Activated naive CD4-positive, alpha-beta T cell treated with anti-CD3 and anti-CD28 coated beads for 36 hours (primary cell): ENCODE data around the gene DAAM2. TPM values are rescaled to one million over a fixed set of nuclear protein-coding genes. Genes with fewer than 3 reads are reported as not detected.

Experiments
- CTCF ChIA-PET: fragments of 350-600 bp; sonication (Branson Sonifier 250); formaldehyde crosslinking; loops from one replicate; lab custom pipeline; 2021; ENCODE audit warnings: antibody characterized with exemption; lab: Charles Lee
- DNase-seq: peaks from one replicate; pipeline ENCODE4 v3.0.0-alpha.2; 2020
- H3K27ac Mint-ChIP-seq: one replicate; pipeline ENCODE4 v1.8.0; 2021; ENCODE audit warnings: mild to moderate bottlenecking, mixed read lengths
- H3K27me3 Mint-ChIP-seq: one replicate; pipeline ENCODE4 v1.8.0; 2021; ENCODE audit warnings: low read depth, mixed read lengths
- H3K36me3 Mint-ChIP-seq: one replicate; pipeline ENCODE4 v1.8.0; 2021; ENCODE audit warnings: low read depth, mixed read lengths
- H3K4me1 Mint-ChIP-seq: one replicate; pipeline ENCODE4 v1.8.0; 2021; ENCODE audit warnings: low read depth, mixed read lengths
- H3K4me3 Mint-ChIP-seq: one replicate; pipeline ENCODE4 v1.8.0; 2021; ENCODE audit warnings: mild to moderate bottlenecking, moderate library complexity, mixed read lengths
- H3K9me3 Mint-ChIP-seq: one replicate; pipeline ENCODE4 v1.8.0; 2021; ENCODE audit warnings: mixed read lengths
- intact Hi-C: fragments of 100-400 bp; cut with micrococcal nuclease; formaldehyde crosslinking; loops from one replicate; pipeline ENCODE4 v1.15.1; 2023
- total RNA-seq, 2 experiments: library from RNA; stranded (reverse); gene quantifications; one replicate each; pipeline ENCODE4 v1.2.3, GENCODE V29; 2021

Gene DAAM2
- total RNA-seq, 2 experiments from 2014 or later = not detected

DNA sequence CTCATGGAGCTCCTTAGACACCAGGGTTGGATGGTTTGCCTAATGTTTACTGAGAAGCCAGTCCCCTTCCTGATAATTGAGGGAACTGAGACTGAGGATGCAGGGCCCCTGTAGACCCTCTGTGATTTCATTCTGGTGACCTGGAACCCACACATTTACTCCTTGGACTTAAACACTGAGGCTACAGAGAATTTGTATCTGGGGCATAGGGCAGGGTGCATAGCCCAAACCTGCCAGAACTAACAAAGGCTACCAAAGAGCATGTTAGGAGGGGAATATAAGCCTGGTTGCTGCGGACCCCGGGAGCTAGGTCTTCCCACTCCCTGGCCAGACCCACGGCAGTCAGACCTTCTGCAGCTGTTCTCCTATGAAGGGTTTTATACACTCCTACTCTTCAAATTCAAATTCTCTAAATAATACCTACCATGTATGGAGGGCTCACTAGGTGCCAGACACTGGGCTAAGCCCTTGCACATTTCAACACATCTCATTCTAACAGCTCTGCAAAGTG is 19.7 kb downstream of the DAAM2 start:
- no peaks in the 10 kb centered on the region for H3K9me3 Mint-ChIP-seq
- intact Hi-C loops = no loop called here
- DNase-seq = no peak
- H3K4me1 Mint-ChIP-seq = no peaks in the 10 kb centered on the region
- H3K4me3 Mint-ChIP-seq = no peak overlapping the region
- H3K36me3 Mint-ChIP-seq = no peaks in the 10 kb centered on the region
- H3K27me3 Mint-ChIP-seq = peaks cover 4% of the 10 kb centered on the region
- H3K27ac Mint-ChIP-seq = no peak overlapping the region
- CTCF ChIA-PET = no interaction called here

- CTCF ChIA-PET = no interaction called here
Observed at GRCh38 chr6:39812496-39812852, 20.3 kb downstream of the DAAM2 start.

DNA sequence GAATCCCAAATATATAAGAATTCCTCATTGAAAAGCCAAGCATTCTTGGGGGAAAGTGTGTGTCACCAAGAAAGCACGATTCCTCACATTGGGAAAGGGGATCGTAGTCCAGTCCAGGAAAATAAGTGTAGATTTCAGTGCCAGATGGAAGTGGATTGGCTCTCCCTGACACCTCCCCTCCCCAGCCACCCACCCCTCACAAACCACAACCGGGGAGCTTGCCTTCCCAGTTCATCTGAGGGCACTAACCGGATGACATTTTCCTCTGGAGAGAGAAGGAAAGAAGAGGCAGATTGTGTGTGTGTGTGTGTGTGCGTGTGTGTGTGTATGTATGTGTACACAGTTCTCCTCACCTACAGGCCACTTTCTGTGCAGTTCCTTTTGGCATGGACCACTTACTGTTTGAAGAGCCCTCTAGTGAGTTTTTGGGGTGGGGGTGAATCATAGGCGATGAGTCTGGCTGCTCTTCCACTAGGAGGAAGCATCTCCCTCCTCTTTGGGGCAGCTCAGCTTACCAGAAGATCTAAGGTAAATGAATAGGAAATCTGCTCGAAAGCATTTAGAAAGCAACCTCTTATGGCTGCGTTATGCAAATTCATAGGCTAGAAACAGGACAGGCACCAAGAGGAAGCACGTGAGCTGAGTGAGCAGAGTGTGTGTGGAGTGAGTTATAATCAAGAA is 20.8 kb downstream of the DAAM2 start:
- no peak for DNase-seq
- Mint-ChIP-seq H3K27me3 (peaks cover 4% of the 10 kb centered on the region), H3K9me3 (no peaks in the 10 kb centered on the region), H3K4me3 (no peak overlapping the region), H3K4me1 (no peaks in the 10 kb centered on the region), H3K36me3 (no peaks in the 10 kb centered on the region), H3K27ac (no peak overlapping the region)
- intact Hi-C loops = no loop called here
- CTCF ChIA-PET = no interaction called here

More at GRCh38 chr6:39812496-39812852, 20.3 kb downstream of the DAAM2 start:
- H3K4me3 Mint-ChIP-seq = no peak overlapping the region
- no peaks in the 10 kb centered on the region for H3K9me3 Mint-ChIP-seq
- H3K27me3 Mint-ChIP-seq = peaks cover 4% of the 10 kb centered on the region
- no peak for DNase-seq
- H3K36me3 Mint-ChIP-seq = no peaks in the 10 kb centered on the region
- H3K27ac Mint-ChIP-seq = no peak overlapping the region
- intact Hi-C loops = no loop called here
- H3K4me1 Mint-ChIP-seq = no peaks in the 10 kb centered on the region

GRCh38 chr6:39814236-39814635 is 22.1 kb downstream of the DAAM2 start:
- CTCF ChIA-PET = interaction anchor here (1.2 kb wide), 1 partner anchor 467 kb away, joined by 3 read pairs; no protein-coding TSS in a partner anchor
- Mint-ChIP-seq H3K9me3 (no peaks in the 10 kb centered on the region), H3K27ac (no peak overlapping the region), H3K4me3 (no peak overlapping the region), H3K36me3 (no peaks in the 10 kb centered on the region), H3K27me3 (peaks cover 4% of the 10 kb centered on the region), H3K4me1 (no peaks in the 10 kb centered on the region)
- DNase-seq = no peak
- intact Hi-C loops = no loop called here

DNA sequence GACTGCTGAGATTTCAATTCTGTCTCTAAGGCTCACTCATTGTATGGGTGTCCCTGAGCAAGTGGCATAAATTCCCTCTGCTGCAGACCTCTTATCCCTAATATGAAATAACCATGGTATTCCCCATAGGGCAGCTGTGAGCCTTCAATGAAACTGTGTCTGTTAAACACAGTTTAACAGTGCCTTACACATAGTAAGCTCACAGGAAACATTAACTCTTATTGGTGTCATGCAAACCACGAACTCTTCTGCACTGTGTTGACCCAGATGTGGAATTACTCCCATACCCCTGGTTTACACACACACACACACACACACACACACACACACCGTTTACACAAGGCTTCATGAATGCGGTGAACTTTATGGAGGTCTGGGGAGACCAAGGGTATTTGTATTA is 23.2 kb downstream of the DAAM2 start:
- intact Hi-C loops = no loop called here
- Mint-ChIP-seq H3K4me3 (no peak overlapping the region), H3K36me3 (no peaks in the 10 kb centered on the region), H3K4me1 (no peaks in the 10 kb centered on the region), H3K27ac (no peak overlapping the region), H3K27me3 (peaks cover 4% of the 10 kb centered on the region), H3K9me3 (no peaks in the 10 kb centered on the region)
- CTCF ChIA-PET = interaction anchor here (1.3 kb wide), 1 partner anchor 50 kb away, joined by 3 read pairs; no protein-coding TSS in a partner anchor
- no peak for DNase-seq

GRCh38 chr6:39816747-39817146 is 24.6 kb downstream of the DAAM2 start:
- CTCF ChIA-PET = no interaction called here
- intact Hi-C loops = no loop called here
- H3K4me1 Mint-ChIP-seq = no peaks in the 10 kb centered on the region
- H3K9me3 Mint-ChIP-seq = no peaks in the 10 kb centered on the region
- no peak for DNase-seq
- H3K4me3 Mint-ChIP-seq = no peak overlapping the region
- H3K27ac Mint-ChIP-seq = no peak overlapping the region
- H3K27me3 Mint-ChIP-seq = peaks cover 4% of the 10 kb centered on the region
- no peaks in the 10 kb centered on the region for H3K36me3 Mint-ChIP-seq

- Mint-ChIP-seq H3K36me3 (no peaks in the 10 kb centered on the region), H3K4me1 (no peaks in the 10 kb centered on the region), H3K9me3 (no peaks in the 10 kb centered on the region), H3K27me3 (peaks cover 3% of the 10 kb centered on the region), H3K27ac (no peak overlapping the region), H3K4me3 (no peak overlapping the region)
- no peak for DNase-seq
- CTCF ChIA-PET = no interaction called here
- intact Hi-C loops = no loop called here
Observed at GRCh38 chr6:39818695-39819094, 26.5 kb downstream of the DAAM2 start.

GRCh38 chr6:39819228-39819627 is 27.1 kb downstream of the DAAM2 start:
- H3K9me3 Mint-ChIP-seq = no peaks in the 10 kb centered on the region
- H3K4me1 Mint-ChIP-seq = no peaks in the 10 kb centered on the region
- intact Hi-C loops = no loop called here
- no peaks in the 10 kb centered on the region for H3K36me3 Mint-ChIP-seq
- H3K27ac Mint-ChIP-seq = no peak overlapping the region
- no peak for DNase-seq
- CTCF ChIA-PET = no interaction called here
- H3K4me3 Mint-ChIP-seq = no peak overlapping the region
- peaks cover 2% of the 10 kb centered on the region for H3K27me3 Mint-ChIP-seq

- DNase-seq = no peak
- peaks cover 2% of the 10 kb centered on the region for H3K27me3 Mint-ChIP-seq
Observed at GRCh38 chr6:39819676-39820075, 27.5 kb downstream of the DAAM2 start.

DNA sequence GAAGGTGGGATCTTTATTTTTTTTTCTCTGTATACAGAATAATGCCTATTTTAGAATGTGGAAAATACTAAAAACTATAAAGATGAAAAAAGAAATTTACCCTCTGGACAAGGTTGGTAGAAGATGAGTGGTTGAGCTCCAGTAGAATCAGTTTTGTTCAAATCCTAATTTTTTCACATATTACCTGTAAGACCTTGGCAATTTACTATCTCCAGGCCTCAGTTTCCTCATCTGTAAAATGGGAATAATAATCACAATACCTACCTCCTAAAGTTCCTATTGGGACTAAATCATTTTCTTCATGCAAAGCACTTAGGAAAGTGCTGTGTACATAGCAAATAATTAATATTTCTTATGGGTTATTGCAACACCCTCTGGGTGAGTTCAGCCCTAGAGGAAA is 28.4 kb downstream of the DAAM2 start:
- DNase-seq = no peak
- H3K4me1 Mint-ChIP-seq = no peaks in the 10 kb centered on the region
- H3K27ac Mint-ChIP-seq = no peak overlapping the region
- no peaks in the 10 kb centered on the region for H3K27me3 Mint-ChIP-seq
- no peaks in the 10 kb centered on the region for H3K36me3 Mint-ChIP-seq
- H3K4me3 Mint-ChIP-seq = no peak overlapping the region
- CTCF ChIA-PET = no interaction called here
- H3K9me3 Mint-ChIP-seq = no peaks in the 10 kb centered on the region
- intact Hi-C loops = no loop called here

More at GRCh38 chr6:39819676-39820075, 27.5 kb downstream of the DAAM2 start:
- Mint-ChIP-seq H3K36me3 (no peaks in the 10 kb centered on the region), H3K27ac (no peak overlapping the region), H3K4me1 (no peaks in the 10 kb centered on the region), H3K9me3 (no peaks in the 10 kb centered on the region), H3K4me3 (no peak overlapping the region)
- intact Hi-C loops = no loop called here
- CTCF ChIA-PET = no interaction called here

- Mint-ChIP-seq H3K9me3 (no peaks in the 10 kb centered on the region), H3K27ac (no peak overlapping the region), H3K36me3 (no peaks in the 10 kb centered on the region), H3K4me3 (no peak overlapping the region), H3K4me1 (no peaks in the 10 kb centered on the region), H3K27me3 (no peaks in the 10 kb centered on the region)
- no peak for DNase-seq
- CTCF ChIA-PET = no interaction called here
- intact Hi-C loops = no loop called here
Observed at GRCh38 chr6:39821046-39821740, 29.0 kb downstream of the DAAM2 start.

- Mint-ChIP-seq H3K36me3 (no peaks in the 10 kb centered on the region), H3K4me3 (no peak overlapping the region), H3K4me1 (no peaks in the 10 kb centered on the region), H3K27ac (no peak overlapping the region), H3K27me3 (no peaks in the 10 kb centered on the region), H3K9me3 (no peaks in the 10 kb centered on the region)
- CTCF ChIA-PET = no interaction called here
- intact Hi-C loops = no loop called here
- DNase-seq = no peak
Observed at GRCh38 chr6:39821742-39822532, 29.8 kb downstream of the DAAM2 start.
